Thyroid gland (tissue), 4 donors: ENCODE data around the gene PCBP3.

Source experiments
- POLR2A ChIP-seq, 2 donors: fragments of 450-650 bp; IDR thresholded peaks; one replicate each; pipeline ENCODE4 v1.6.1; 2017; ENCODE audit warnings: antibody characterized with exemption in 2 of 2, mild to moderate bottlenecking in 2 of 2, moderate library complexity in 1 of 2
- TF ChIP-seq, protein P1 (sequence below), 6 experiments: fragments of 200-600 bp in 3 of 6; fragments of 450-650 bp in 3 of 6; sonication (generic) in 3 of 6; IDR thresholded peaks; one replicate each; pipeline ENCODE4 v1.5.1; 2016 to 2019; ENCODE audit warnings: antibody characterized with exemption in 6 of 6, mild to moderate bottlenecking in 2 of 6, inconsistent platforms in 1 of 6, moderate library complexity in 1 of 6

DNA sequence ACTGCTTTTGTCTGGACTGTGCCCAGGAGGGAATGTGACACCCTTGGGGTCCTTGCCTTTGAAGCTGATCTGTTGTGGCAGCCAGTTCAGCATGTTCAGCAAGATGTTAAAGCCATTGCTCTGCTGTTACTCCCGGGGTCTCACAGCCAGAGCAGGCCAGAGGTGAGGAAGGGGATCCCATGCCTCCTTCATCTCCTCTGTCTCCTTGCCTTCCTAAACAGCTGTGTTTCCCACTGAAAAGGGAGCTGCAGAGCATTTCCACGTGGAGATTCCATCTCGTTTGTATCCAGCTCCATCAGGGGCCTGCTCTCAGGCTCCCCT, 202.2 kb downstream of the PCBP3 start:
- TF ChIP-seq, protein P1, sequence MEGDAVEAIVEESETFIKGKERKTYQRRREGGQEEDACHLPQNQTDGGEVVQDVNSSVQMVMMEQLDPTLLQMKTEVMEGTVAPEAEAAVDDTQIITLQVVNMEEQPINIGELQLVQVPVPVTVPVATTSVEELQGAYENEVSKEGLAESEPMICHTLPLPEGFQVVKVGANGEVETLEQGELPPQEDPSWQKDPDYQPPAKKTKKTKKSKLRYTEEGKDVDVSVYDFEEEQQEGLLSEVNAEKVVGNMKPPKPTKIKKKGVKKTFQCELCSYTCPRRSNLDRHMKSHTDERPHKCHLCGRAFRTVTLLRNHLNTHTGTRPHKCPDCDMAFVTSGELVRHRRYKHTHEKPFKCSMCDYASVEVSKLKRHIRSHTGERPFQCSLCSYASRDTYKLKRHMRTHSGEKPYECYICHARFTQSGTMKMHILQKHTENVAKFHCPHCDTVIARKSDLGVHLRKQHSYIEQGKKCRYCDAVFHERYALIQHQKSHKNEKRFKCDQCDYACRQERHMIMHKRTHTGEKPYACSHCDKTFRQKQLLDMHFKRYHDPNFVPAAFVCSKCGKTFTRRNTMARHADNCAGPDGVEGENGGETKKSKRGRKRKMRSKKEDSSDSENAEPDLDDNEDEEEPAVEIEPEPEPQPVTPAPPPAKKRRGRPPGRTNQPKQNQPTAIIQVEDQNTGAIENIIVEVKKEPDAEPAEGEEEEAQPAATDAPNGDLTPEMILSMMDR (IDR thresholded peaks at IDR 0.05) = no peak
- no peak for TF ChIP-seq POLR2A (IDR thresholded peaks at IDR 0.05)
